IMR-90 (cell line): Measurements from ENCODE around the gene AP4S1. TPM values are rescaled to one million over a fixed set of nuclear protein-coding genes. Genes with fewer than 3 reads are reported as not detected.

Experiments used
- ATAC-seq: fragments of 200-7000 bp; cut with Tn5 transposase; 2 replicates; pipeline ENCODE4 v1.9.1; 2020; ENCODE audit warnings: low read depth, mild to moderate bottlenecking, moderate library complexity
- BruUV-seq: library from RNA; stranded (reverse); fragments of 400-500 nt; replicated peaks from 2 replicates; lab custom pipeline; 2021; lab: Mats Ljungman, UMichigan
- CTCF ChIA-PET: fragments of 300-600 bp; formaldehyde crosslinking; extraction: SDS; loops from one replicate; lab custom pipeline; 2021; ENCODE audit warnings: antibody characterized with exemption; lab: Yijun Ruan, JAX
- POLR2A ChIA-PET: fragments of 300-600 bp; sonication (Branson Sonifier 250); formaldehyde crosslinking; loops from one replicate; lab custom pipeline; 2022; ENCODE audit warnings: antibody characterized with exemption; ENCODE audit not compliant: unreplicated experiment; lab: Charles Lee
- DNase-seq: peaks from one replicate; pipeline ENCODE4 v3.0.0; 2013
- H2AFZ ChIP-seq: replicated peaks from 2 replicates; pipeline ENCODE3; 2013; ENCODE audit warnings: low read length, mild to moderate bottlenecking; ENCODE audit not compliant: poor library complexity
- H2AK5ac ChIP-seq: 2 replicates; pipeline ENCODE4 v1.6.1; 2013; ENCODE audit warnings: low read depth, low read length, inconsistent platforms
- H2AK9ac ChIP-seq: replicated peaks from 2 replicates; pipeline ENCODE3; 2013; ENCODE audit warnings: mild to moderate bottlenecking, low read depth, low read length, moderate library complexity; ENCODE audit not compliant: poor library complexity
- H2BK120ac ChIP-seq: 2 replicates; pipeline ENCODE4 v1.6.1; 2013; ENCODE audit warnings: low read depth, low read length, inconsistent platforms
- H2BK15ac ChIP-seq: 3 replicates; pipeline ENCODE4 v1.6.1; 2013; ENCODE audit warnings: low read depth, low read length, inconsistent platforms
- H2BK20ac ChIP-seq: 2 replicates; pipeline ENCODE4 v1.6.1; 2013; ENCODE audit warnings: low read depth, mild to moderate bottlenecking, inconsistent platforms, low read length, moderate library complexity
- H2BK5ac ChIP-seq: 2 replicates; pipeline ENCODE4 v1.6.1; 2013; ENCODE audit warnings: mild to moderate bottlenecking, low read depth, low read length, inconsistent platforms; ENCODE audit not compliant: poor library complexity, severe bottlenecking
- H3K14ac ChIP-seq: replicated peaks from 2 replicates; pipeline ENCODE4 v1.6.1; 2013; ENCODE audit warnings: low read depth, low read length, inconsistent platforms
- H3K18ac ChIP-seq: 2 replicates; pipeline ENCODE4 v1.6.1; 2013; ENCODE audit warnings: low read depth, low read length, control low read depth
- H3K23ac ChIP-seq: 2 replicates; pipeline ENCODE4 v1.6.1; 2013; ENCODE audit warnings: low read depth, low read length, inconsistent platforms
- H3K27ac ChIP-seq: 2 replicates; pipeline ENCODE4 v1.5.1; 2013; ENCODE audit warnings: mild to moderate bottlenecking, control low read depth, low read length; ENCODE audit not compliant: insufficient read depth
- H3K27me3 ChIP-seq: 2 replicates; pipeline ENCODE4 v1.6.1; 2013; ENCODE audit warnings: low read length; ENCODE audit not compliant: control insufficient read depth, insufficient read depth
- H3K36me3 ChIP-seq: 2 replicates; pipeline ENCODE4 v1.6.1; 2013; ENCODE audit warnings: low read length, mixed read lengths; ENCODE audit not compliant: control insufficient read depth, insufficient read depth
- H3K4ac ChIP-seq: 2 replicates; pipeline ENCODE4 v1.6.1; 2013; ENCODE audit warnings: low read depth, low read length, inconsistent platforms
- H3K4me1 ChIP-seq: 2 replicates; pipeline ENCODE4 v1.6.1; 2013; ENCODE audit warnings: low read length, mixed read lengths; ENCODE audit not compliant: control insufficient read depth, insufficient read depth
- H3K4me2 ChIP-seq: 2 replicates; pipeline ENCODE4 v1.6.1; 2013; ENCODE audit warnings: low read depth, mild to moderate bottlenecking, control low read depth, low read length, moderate library complexity
- H3K4me3 ChIP-seq: 2 replicates; pipeline ENCODE4 v1.5.1; 2013; ENCODE audit warnings: low read depth, mild to moderate bottlenecking, control low read depth, low read length, moderate library complexity; ENCODE audit not compliant: insufficient read depth
- H3K56ac ChIP-seq: 2 replicates; pipeline ENCODE4 v1.6.1; 2013; ENCODE audit warnings: low read length, inconsistent platforms; ENCODE audit not compliant: insufficient read depth; ENCODE audit errors: extremely low read depth
- H3K79me1 ChIP-seq, 2 experiments: 2 replicates each; pipeline ENCODE4 v1.6.1; 2013; ENCODE audit warnings: low read length in 2 of 2, inconsistent platforms in 1 of 2, low read depth in 1 of 2
- H3K9ac ChIP-seq: 2 replicates; pipeline ENCODE4 v1.6.1; 2013; ENCODE audit warnings: low read depth, low read length, control low read depth
- H3K9me1 ChIP-seq: 2 replicates; pipeline ENCODE4 v1.6.1; 2013; ENCODE audit warnings: low read length, inconsistent platforms; ENCODE audit not compliant: insufficient read depth
- H3K9me3 ChIP-seq: 2 replicates; pipeline ENCODE4 v1.6.1; 2013; ENCODE audit warnings: low read length; ENCODE audit not compliant: control insufficient read depth, insufficient read depth
- H4K20me1 ChIP-seq: 2 replicates; pipeline ENCODE4 v1.6.1; 2013; ENCODE audit warnings: low read length, inconsistent platforms; ENCODE audit not compliant: insufficient read depth
- H4K5ac ChIP-seq: 2 replicates; pipeline ENCODE4 v1.6.1; 2013; ENCODE audit warnings: mild to moderate bottlenecking, low read depth, low read length, control low read depth
- H4K8ac ChIP-seq, 2 experiments: 2 replicates each; pipeline ENCODE4 v1.6.1; 2013; ENCODE audit warnings: low read depth in 2 of 2, low read length in 2 of 2, control low read depth in 1 of 2, inconsistent platforms in 1 of 2
- H4K91ac ChIP-seq: 2 replicates; pipeline ENCODE4 v1.6.1; 2013; ENCODE audit warnings: low read depth, low read length, inconsistent platforms; ENCODE audit not compliant: insufficient read depth
- BHLHE40 ChIP-seq: fragments of 150-350 bp; IDR thresholded peaks from 2 replicates; pipeline ENCODE4 v1.6.1; 2016; ENCODE audit warnings: mild to moderate bottlenecking, low read depth, low read length
- WGBS, 2 experiments: methylation state at CpG; one replicate each; pipeline versions ENCODE4 v1.1.5 to v1.1.7; 2013; ENCODE audit warnings: missing lambda C conversion rate in 2 of 2; ENCODE audit not compliant: insufficient read length in 1 of 2; ENCODE audit errors: extremely low coverage in 2 of 2; 5-methylcytosine and 5-hydroxymethylcytosine counted together
- dilution Hi-C: fragments of 300-500 bp; cut with HindIII; formaldehyde crosslinking; loops from one replicate; pipeline ENCODE4 v1.14.3; 2018; ENCODE audit warnings: low sequenced_read_pairs; ENCODE audit not compliant: unreplicated experiment
- in situ Hi-C: fragments of 300-500 bp; cut with MboI; formaldehyde crosslinking; loops from 3 replicates; pipeline ENCODE4 v1.14.3; 2019; ENCODE audit warnings: low sequenced_read_pairs, inconsistent platforms, mixed read lengths
- intact Hi-C: fragments of 100-400 bp; cut with micrococcal nuclease; formaldehyde crosslinking; loops from 2 replicates; pipeline ENCODE4 v1.10.0; 2022
- polyA plus RNA-seq, 3 experiments: library from polyadenylated mRNA; depleted of rRNA; stranded (reverse); fragments of >200 nt; gene quantifications; 2 replicates each; pipeline ENCODE4 v1.2.3, GENCODE V29; 2012; ENCODE audit warnings: low replicate concordance in 1 of 3
- total RNA-seq: library from RNA; depleted of rRNA; stranded (reverse); fragments of >200 nt; gene quantifications from 2 replicates; pipeline ENCODE4 v1.2.3, GENCODE V29; 2012

The AP4S1 gene
- total and polyA plus RNA-seq, 2 of the 4 experiments (the other 2 are of a cell fraction), result 2.7 to 4.5 TPM

- 91% methylated on average over 1 of the region's 7 CpGs; no CpG with 5 or more reads in 1 of the 2 experiments for WGBS, 2 experiments
- Histone ChIP-seq H3K4me1 (no peaks in the 10 kb centered on the region; the same call in none of the 2 replicates), H3K9me3 (no peaks in the 10 kb centered on the region), H4K20me1 (no peaks in the 10 kb centered on the region), H3K4me2 (no peak overlapping the region), H3K23ac (no peak overlapping the region), H3K79me1 (peaks cover 0 to 13% of the 10 kb centered on the region in 2 experiments; a peak in 1 of 4 replicates), H3K14ac (no peak overlapping the region), H3K56ac (no peak overlapping the region), H3K27ac (no peak overlapping the region), H4K5ac (no peak overlapping the region), H3K18ac (no peak overlapping the region), H2BK5ac (no peak overlapping the region), H2BK20ac (no peak overlapping the region), H2BK120ac (no peak overlapping the region), H2AFZ (no peak overlapping the region), H4K8ac (no peak overlapping the region), H3K9ac (no peak overlapping the region), H3K4ac (no peak overlapping the region), H3K27me3 (no peaks in the 10 kb centered on the region), H4K91ac (no peak overlapping the region), H2AK5ac (no peak overlapping the region), H3K4me3 (no peak overlapping the region), H2BK15ac (no peak overlapping the region), H3K9me1 (peaks cover 3% of the 10 kb centered on the region; the same call in 1 of the 2 replicates), H2AK9ac (no peak overlapping the region), H3K36me3 (no peaks in the 10 kb centered on the region)
- no peak for DNase-seq
- POLR2A ChIA-PET, result no interaction called here
- in situ Hi-C loops (no loop called here), intact Hi-C loops (no loop called here), dilution Hi-C loops (no loop called here)
- TF ChIP-seq BHLHE40, result no peak
- CTCF ChIA-PET, result no interaction called here
- BruUV-seq, result no TSS peak
- no peak for ATAC-seq
These were observed 25.6 kb downstream of the AP4S1 start for GRCh38 chr14:31051023-31051422.
